ENCODE data around the gene POC1B. TPM values are rescaled to one million over a fixed set of nuclear protein-coding genes. Genes with fewer than 3 reads are reported as not detected.
A peak's percentile ranks its signal among the peaks of the same experiment; 100 is the strongest.

Gene POC1B
- total and polyA plus RNA-seq, 8 donors, result 3.4 to 15.5 (median 6.2) TPM

DNA sequence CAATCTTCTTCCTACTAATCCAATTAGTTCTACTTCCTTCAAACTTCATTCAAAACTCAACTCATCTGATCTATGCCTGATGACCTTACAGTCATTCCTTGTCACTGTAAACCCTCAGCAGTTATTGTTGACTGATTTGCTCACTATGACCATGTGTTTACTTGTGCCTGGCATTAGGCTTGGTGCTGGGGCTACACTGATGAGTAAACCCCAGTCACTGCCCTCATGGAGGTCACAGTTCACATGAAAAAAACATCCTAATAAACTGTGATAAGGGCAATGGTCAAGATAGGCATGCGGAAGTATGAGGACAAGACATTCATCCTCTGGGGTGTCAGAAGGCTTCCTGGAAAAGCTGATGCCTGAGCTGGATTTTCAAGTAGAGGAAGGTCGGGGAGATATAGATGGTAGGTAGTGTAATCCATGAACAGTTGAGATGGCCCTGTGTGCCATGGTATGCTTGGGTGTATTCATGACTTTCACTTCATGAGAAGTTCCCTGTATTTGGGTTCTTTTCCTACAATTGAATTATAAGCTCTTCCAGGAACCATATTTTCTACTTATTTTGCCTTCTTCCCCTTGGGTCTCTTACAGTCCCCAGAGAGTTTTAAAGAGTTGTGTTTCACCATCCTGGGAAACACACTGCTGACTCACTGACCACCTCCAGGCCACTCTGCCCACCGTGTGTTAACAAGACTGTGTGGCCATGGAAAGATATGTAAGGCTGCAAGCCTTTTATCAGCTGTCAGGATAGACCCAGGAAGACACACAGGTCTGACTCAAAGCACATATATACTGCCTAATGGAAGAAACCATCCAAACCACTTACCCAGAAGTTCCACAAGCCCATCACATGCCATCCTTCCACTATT lies 134.8 kb downstream of the POC1B start:
- TF ChIP-seq, protein P1, sequence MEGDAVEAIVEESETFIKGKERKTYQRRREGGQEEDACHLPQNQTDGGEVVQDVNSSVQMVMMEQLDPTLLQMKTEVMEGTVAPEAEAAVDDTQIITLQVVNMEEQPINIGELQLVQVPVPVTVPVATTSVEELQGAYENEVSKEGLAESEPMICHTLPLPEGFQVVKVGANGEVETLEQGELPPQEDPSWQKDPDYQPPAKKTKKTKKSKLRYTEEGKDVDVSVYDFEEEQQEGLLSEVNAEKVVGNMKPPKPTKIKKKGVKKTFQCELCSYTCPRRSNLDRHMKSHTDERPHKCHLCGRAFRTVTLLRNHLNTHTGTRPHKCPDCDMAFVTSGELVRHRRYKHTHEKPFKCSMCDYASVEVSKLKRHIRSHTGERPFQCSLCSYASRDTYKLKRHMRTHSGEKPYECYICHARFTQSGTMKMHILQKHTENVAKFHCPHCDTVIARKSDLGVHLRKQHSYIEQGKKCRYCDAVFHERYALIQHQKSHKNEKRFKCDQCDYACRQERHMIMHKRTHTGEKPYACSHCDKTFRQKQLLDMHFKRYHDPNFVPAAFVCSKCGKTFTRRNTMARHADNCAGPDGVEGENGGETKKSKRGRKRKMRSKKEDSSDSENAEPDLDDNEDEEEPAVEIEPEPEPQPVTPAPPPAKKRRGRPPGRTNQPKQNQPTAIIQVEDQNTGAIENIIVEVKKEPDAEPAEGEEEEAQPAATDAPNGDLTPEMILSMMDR (IDR thresholded peaks at IDR 0.05), result no peak
- Histone ChIP-seq H3K9me3 (no peaks in the 10 kb centered on the region), H3K27me3 (no peaks in the 10 kb centered on the region), H3K4me1 (peaks cover 0 to 27% (median 24%) of the 10 kb centered on the region in 3 donors), H3K36me3 (no peaks in the 10 kb centered on the region), H3K27ac (peak overlapping the region; percentile 17 to 76 (median 49)), H3K4me3 (no peak overlapping the region)
- FAIRE-seq, result no peak
- 77 to 80% methylated on average over 3 of the region's 3 CpGs for WGBS, 2 donors
- peak in 3 of 4 donors; percentile 14 to 26 (median 24) for ATAC-seq
- intact Hi-C loops (cut with DNase I), result no loop called here
- DNase-seq, result no peak

- Histone ChIP-seq H3K4me3 (no peak overlapping the region), H3K4me1 (peaks cover 0 to 36% (median 34%) of the 10 kb centered on the region in 3 donors), H3K27ac (peak overlapping the region; percentile 22 to 76 (median 49)), H3K9me3 (no peaks in the 10 kb centered on the region), H3K27me3 (no peaks in the 10 kb centered on the region), H3K36me3 (no peaks in the 10 kb centered on the region)
- 46% methylated on average over 6 of the region's 6 CpGs for WGBS, 2 donors
- no peak for DNase-seq
- ATAC-seq, result peak; percentile 68 to 87 (median 83)
- peak; percentile 43 for FAIRE-seq
- TF ChIP-seq, protein P1 (IDR thresholded peaks at IDR 0.05), result no peak
- intact Hi-C loops (cut with DNase I), result no loop called here
These were observed 135.8 kb downstream of the POC1B start for GRCh38 chr12:89389755-89390661.

- DNase-seq (no peak), ATAC-seq (peak in 3 of 4 donors; percentile 9 to 21 (median 12)), FAIRE-seq (no peak)
- peaks cover 17 to 61% (median 59%) of the 10 kb centered on the region in 3 donors for H3K4me1 ChIP-seq
- H3K9me3 ChIP-seq, result no peaks in the 10 kb centered on the region
- no peak overlapping the region for H3K4me3 ChIP-seq
- intact Hi-C loops (cut with DNase I), result no loop called here
- peak overlapping the region in 2 of 4 donors; percentile 36 to 69 for H3K27ac ChIP-seq
- TF ChIP-seq, protein P1 (IDR thresholded peaks at IDR 0.05), result no peak
- no peaks in the 10 kb centered on the region for H3K36me3 ChIP-seq
- H3K27me3 ChIP-seq, result no peaks in the 10 kb centered on the region
- WGBS, 2 donors, result 61 to 67% methylated on average over 3 of the region's 3 CpGs
These were observed 139.7 kb downstream of the POC1B start for GRCh38 chr12:89386138-89386537.

DNA sequence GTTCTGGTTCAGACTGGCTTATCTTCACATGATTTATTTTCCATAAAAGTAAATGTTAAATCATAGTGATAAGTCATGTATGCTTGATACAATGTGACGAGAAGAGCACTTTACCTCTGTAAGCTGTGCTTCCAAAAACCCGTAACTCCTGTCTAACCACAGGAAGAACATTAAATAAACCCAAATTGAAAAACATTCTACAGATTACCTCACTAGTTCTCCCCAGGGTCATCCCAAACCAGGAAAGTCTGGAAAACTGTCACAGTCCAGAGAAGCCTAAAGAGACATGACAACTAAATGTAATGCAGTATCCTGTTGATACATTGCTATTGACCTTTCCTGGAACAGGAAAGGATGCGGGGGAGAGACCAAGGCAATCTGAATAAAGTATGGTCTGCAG lies 141.0 kb downstream of the POC1B start:
- Histone ChIP-seq H3K4me1 (peaks cover 17 to 49% (median 47%) of the 10 kb centered on the region in 3 donors), H3K27ac (peak overlapping the region; percentile 2 to 69 (median 47)), H3K27me3 (no peaks in the 10 kb centered on the region), H3K9me3 (no peaks in the 10 kb centered on the region), H3K36me3 (no peaks in the 10 kb centered on the region), H3K4me3 (no peak overlapping the region)
- peak in 3 of 4 donors; percentile 8 to 27 (median 15) for ATAC-seq
- TF ChIP-seq, protein P1 (IDR thresholded peaks at IDR 0.05), result no peak
- WGBS, 2 donors, result 34 to 38% methylated on average over 3 of the region's 3 CpGs
- FAIRE-seq, result no peak
- intact Hi-C loops (cut with DNase I), result no loop called here
- no peak for DNase-seq
